Measurements from ENCODE around the gene FAM163A. TPM values are rescaled to one million over a fixed set of nuclear protein-coding genes. Genes with fewer than 3 reads are reported as not detected.

The FAM163A gene
- total RNA-seq, 1 experiment from 2014 or later: not detected

DNA sequence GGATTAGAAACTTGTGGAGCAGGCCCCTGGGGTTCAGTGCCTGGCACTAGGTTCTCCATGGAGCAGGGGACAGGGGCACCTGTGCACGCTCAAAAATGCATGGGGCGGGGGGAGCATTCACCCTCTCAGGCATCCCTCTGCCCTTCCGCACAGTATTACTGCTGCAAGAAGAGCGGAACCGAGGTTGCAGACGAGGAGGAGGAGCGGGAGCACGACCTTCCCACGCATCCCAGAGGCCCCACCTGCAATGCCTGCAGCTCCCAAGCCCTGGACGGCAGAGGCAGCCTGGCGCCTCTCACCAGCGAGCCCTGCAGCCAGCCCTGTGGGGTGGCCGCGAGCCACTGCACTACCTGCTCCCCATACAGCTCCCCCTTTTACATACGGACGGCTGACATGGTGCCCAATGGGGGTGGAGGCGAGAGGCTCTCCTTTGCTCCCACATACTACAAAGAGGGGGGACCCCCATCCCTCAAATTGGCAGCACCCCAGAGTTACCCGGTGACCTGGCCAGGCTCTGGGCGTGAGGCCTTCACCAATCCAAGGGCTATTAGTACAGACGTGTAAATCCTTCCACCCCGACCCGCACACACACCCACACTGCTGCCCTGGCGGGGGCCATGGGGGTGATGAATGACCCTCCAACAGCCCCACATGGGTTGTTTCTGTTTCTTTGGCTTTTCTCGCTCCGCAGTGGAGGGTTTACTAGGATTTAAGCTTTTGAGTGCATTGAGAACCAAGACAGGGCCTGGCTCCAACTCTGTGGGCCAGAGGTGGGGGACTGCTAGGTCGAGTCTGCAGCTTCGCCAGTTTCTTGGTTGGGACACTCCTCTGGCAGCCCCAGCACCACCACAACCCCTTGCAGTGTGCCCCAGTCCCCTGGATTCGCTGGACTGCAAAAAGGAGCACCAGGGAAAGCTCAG is 70.8 kb downstream of the FAM163A start:
- peaks cover 3 to 22% of the 10 kb centered on the region in 2 experiments; a peak in 3 of 4 replicates for H3K4me1 ChIP-seq (ENCODE audit: control insufficient read depth in 1 of 2, insufficient read depth in 2 of 2, low read length in 2 of 2)
- no peak for DNase-seq (ENCODE audit: low read depth, low spot score)
- H3K27ac ChIP-seq (ENCODE audit: low read depth, low read length): no peak overlapping the region
- POLR2A ChIA-PET: interaction anchor here (0.8 to 1.2 kb wide), 3 partner anchors 10 to 109 kb away, joined by 3 to 4 read pairs (median 3); no protein-coding TSS in a partner anchor
- intact Hi-C loops (cut with micrococcal nuclease): loop anchor here (1.0 to 10.0 kb wide), 4 partner anchors 108 to 735 kb away; no protein-coding TSS in a partner anchor
- H3K9me2 ChIP-seq (ENCODE audit: insufficient read depth): no peaks in the 10 kb centered on the region
- H3K9ac ChIP-seq (ENCODE audit: low read length): no peak overlapping the region
- no peaks in the 10 kb centered on the region for H4K20me1 ChIP-seq (ENCODE audit: insufficient read depth)
- peak overlapping the region; percentile 93 for H2AFZ ChIP-seq (ENCODE audit: low read depth, low read length, poor library complexity, severe bottlenecking)
- no peaks in the 10 kb centered on the region for H3K36me3 ChIP-seq (ENCODE audit: control insufficient read depth in 1 of 2, insufficient read depth in 2 of 2, low read length in 2 of 2)
- H3K4me2 ChIP-seq (ENCODE audit: low read length): peak overlapping the region; percentile 97
- H3K9me3 ChIP-seq (ENCODE audit: control insufficient read depth in 1 of 2, insufficient read depth in 1 of 2, low read depth in 1 of 2, low read length in 2 of 2): no peaks in the 10 kb centered on the region
- ATAC-seq: peak; percentile 6
- no peaks in the 10 kb centered on the region for H3K79me2 ChIP-seq (ENCODE audit: insufficient read depth, low read length)
- BruUV-seq (replicated peaks): no TSS peak
- CTCF ChIA-PET: interaction anchor here (0.7 to 8.7 kb wide), 37 partner anchors 8 to 732 kb away, joined by 3 to 479 read pairs (median 5); partner anchors contain the start of genes LHX4 and TOR3A
- H3K4me3 ChIP-seq (replicated peaks in 1 of 2; ENCODE audit: low read depth in 1 of 2, low read length in 2 of 2): peak overlapping the region; percentile 27 to 61; a peak in 3 of 4 replicates
- RAD21 ChIA-PET (ENCODE audit: low non-redundant PET in 1 of 2, low total read pairs in 2 of 2, uncharacterized antibody in 2 of 2, unreplicated experiment in 2 of 2): interaction anchor here (0.6 to 2.0 kb wide), 5 partner anchors 107 to 379 kb away, joined by 4 to 21 read pairs (median 6); no protein-coding TSS in a partner anchor
- TF ChIP-seq FOSL1 (IDR thresholded peaks at IDR 0.05; ENCODE audit: low read depth) (no peak), POLR2AphosphoS5 (IDR thresholded peaks at IDR 0.05; ENCODE audit: low read depth, low read length) (no peak), EGR1 (IDR thresholded peaks at IDR 0.05; ENCODE audit: low read depth) (no peak), JUND (IDR thresholded peaks at IDR 0.05) (no peak), SP1 (IDR thresholded peaks at IDR 0.05; ENCODE audit: low read depth) (no peak), SIN3A (IDR thresholded peaks at IDR 0.05; ENCODE audit: low read depth) (no peak), CBX3 (IDR thresholded peaks at IDR 0.05; ENCODE audit: low read depth) (no peak)
- H3K27me3 ChIP-seq (ENCODE audit: insufficient read depth, low read length): no peaks in the 10 kb centered on the region

GRCh38 chr1:179814546-179814838 is 71.4 kb downstream of the FAM163A start:
- H3K36me3 ChIP-seq (ENCODE audit: control insufficient read depth in 1 of 2, insufficient read depth in 2 of 2, low read length in 2 of 2): no peaks in the 10 kb centered on the region
- intact Hi-C loops (cut with micrococcal nuclease): loop anchor here (1.0 to 10.0 kb wide), 4 partner anchors 108 to 736 kb away; no protein-coding TSS in a partner anchor
- peak overlapping the region; percentile 93 for H2AFZ ChIP-seq (ENCODE audit: low read depth, low read length, poor library complexity, severe bottlenecking)
- ChIA-PET RAD21 (ENCODE audit: low non-redundant PET in 1 of 2, low total read pairs in 2 of 2, uncharacterized antibody in 2 of 2, unreplicated experiment in 2 of 2) (interaction anchor here (0.6 to 2.0 kb wide), 7 partner anchors 108 to 736 kb away, joined by 3 to 21 read pairs (median 5); no protein-coding TSS in a partner anchor), CTCF (interaction anchor here (0.7 to 8.7 kb wide), 46 partner anchors 9 to 732 kb away, joined by 3 to 479 read pairs (median 4); partner anchors contain the start of genes LHX4, QSOX1 and TOR3A), POLR2A (interaction anchor here (0.8 to 1.2 kb wide), 3 partner anchors 10 to 110 kb away, joined by 3 to 4 read pairs (median 3); no protein-coding TSS in a partner anchor)
- no peaks in the 10 kb centered on the region for H4K20me1 ChIP-seq (ENCODE audit: insufficient read depth)
- peak overlapping the region; percentile 40 for H3K9ac ChIP-seq (ENCODE audit: low read length)
- no peaks in the 10 kb centered on the region for H3K79me2 ChIP-seq (ENCODE audit: insufficient read depth, low read length)
- peak; percentile 79 for ATAC-seq
- no peaks in the 10 kb centered on the region for H3K9me3 ChIP-seq (ENCODE audit: control insufficient read depth in 1 of 2, insufficient read depth in 1 of 2, low read depth in 1 of 2, low read length in 2 of 2)
- H3K4me2 ChIP-seq (ENCODE audit: low read length): peak overlapping the region; percentile 97
- peak overlapping the region; percentile 27 to 61 for H3K4me3 ChIP-seq (replicated peaks in 1 of 2; ENCODE audit: low read depth in 1 of 2, low read length in 2 of 2)
- no peak for DNase-seq (ENCODE audit: low read depth, low spot score)
- no peaks in the 10 kb centered on the region for H3K27me3 ChIP-seq (ENCODE audit: insufficient read depth, low read length)
- no peak overlapping the region for H3K27ac ChIP-seq (ENCODE audit: low read depth, low read length)
- peaks cover 3 to 21% of the 10 kb centered on the region in 2 experiments; a peak in 3 of 4 replicates for H3K4me1 ChIP-seq (ENCODE audit: control insufficient read depth in 1 of 2, insufficient read depth in 2 of 2, low read length in 2 of 2)
- BruUV-seq (replicated peaks): no TSS peak
- H3K9me2 ChIP-seq (ENCODE audit: insufficient read depth): no peaks in the 10 kb centered on the region
- TF ChIP-seq CBX3 (IDR thresholded peaks at IDR 0.05; ENCODE audit: low read depth) (0 out of 2 replicates have a peak, but pooled peaks have one; percentile 4), SP1 (IDR thresholded peaks at IDR 0.05; ENCODE audit: low read depth) (no peak)
